GM23248 (cell line): ENCODE measurements around the gene TBX1.

Experiments used
- EZH2 ChIP-seq: fragments of 200-600 bp; sonication (generic); IDR thresholded peaks from 2 replicates; pipeline ENCODE4 v1.6.1; 2018; ENCODE audit warnings: antibody characterized with exemption, mild to moderate bottlenecking; ENCODE audit not compliant: insufficient read depth, poor library complexity, severe bottlenecking
- EZH2phosphoT487 ChIP-seq: fragments of 200-600 bp; sonication (generic); IDR thresholded peaks from 2 replicates; pipeline ENCODE4 v1.6.1; 2018; ENCODE audit warnings: antibody characterized with exemption, moderate library complexity, mild to moderate bottlenecking, low read depth; ENCODE audit not compliant: insufficient read depth

DNA sequence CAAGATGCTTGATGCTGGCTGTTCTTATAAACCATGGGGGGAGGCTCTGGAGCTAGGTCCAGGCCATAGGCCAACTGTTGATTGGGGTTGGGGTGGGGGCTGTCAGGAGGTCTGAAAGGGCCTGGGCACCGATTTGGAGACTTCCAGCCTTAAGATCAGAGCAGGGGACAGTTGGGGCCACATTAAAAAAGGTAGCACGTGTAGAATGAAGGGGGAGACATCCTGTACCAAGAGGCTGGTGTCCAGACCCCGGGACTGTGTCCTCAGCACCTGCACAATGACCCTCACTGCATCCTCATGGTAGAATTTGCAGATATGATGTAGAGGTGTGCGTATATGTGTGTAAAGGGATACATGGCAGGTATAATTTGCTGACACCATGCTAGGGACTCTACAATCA lies 12.4 kb upstream of the TBX1 start:
- TF ChIP-seq EZH2 = no peak
- TF ChIP-seq EZH2phosphoT487 = no peak
